A549 (cell line): Measurements from ENCODE around the gene ZBTB16. TPM values are rescaled to one million over a fixed set of nuclear protein-coding genes. Genes with fewer than 3 reads are reported as not detected.

ENCODE experiments used
- ATAC-seq, 2 experiments: fragments of 200-7000 bp in 1 of 2; fragments of >200 bp in 1 of 2; cut with Nextera tagmentation in 1 of 2; cut with Tn5 transposase in 1 of 2; 3 replicates each; pipeline versions ENCODE4 v1.8.0 to v1.9.1; 2018 to 2020; ENCODE audit warnings: mild to moderate bottlenecking in 1 of 2, moderate library complexity in 1 of 2
- CTCF ChIA-PET: fragments of 300-600 bp; sonication (Branson Sonifier 250); formaldehyde crosslinking; extraction: SDS; loops from one replicate; lab custom pipeline; 2021; ENCODE audit warnings: antibody characterized with exemption, inconsistent platforms; lab: Yijun Ruan, JAX
- POLR2A ChIA-PET: fragments of 350-600 bp; formaldehyde crosslinking; extraction: SDS; loops from one replicate; lab custom pipeline; 2021; ENCODE audit warnings: antibody characterized with exemption, inconsistent platforms; lab: Yijun Ruan, JAX
- DNase-seq, 2 experiments: peaks; one replicate each; pipeline versions ENCODE4 v3.0.0 to v3.0.0-alpha.2; 2011 to 2016; ENCODE audit warnings: low read depth in 1 of 2, low spot score in 1 of 2
- FAIRE-seq: peaks from 2 replicates; lab custom pipeline; 2011; peaks lifted over from hg19 to GRCh38; lab: Jason Lieb, UNC
- H3K27ac ChIP-seq, 2 experiments: fragments of >200 bp; sonication (Bioruptor Twin); formaldehyde crosslinking; 3 replicates each; pipeline ENCODE4 v1.5.1; 2016 to 2017
- H3K4me1 ChIP-seq: fragments of >200 bp; sonication (Bioruptor Twin); formaldehyde crosslinking; 3 replicates; pipeline ENCODE4 v1.6.1; 2016
- H3K4me2 ChIP-seq: fragments of >200 bp; sonication (Bioruptor Twin); formaldehyde crosslinking; 3 replicates; pipeline ENCODE4 v1.6.1; 2016
- H3K4me3 ChIP-seq: fragments of >200 bp; sonication (Bioruptor Twin); formaldehyde crosslinking; 3 replicates; pipeline ENCODE4 v1.5.1; 2016
- H3K9me3 ChIP-seq: fragments of >200 bp; sonication (Bioruptor Twin); formaldehyde crosslinking; 3 replicates; pipeline ENCODE4 v1.6.1; 2016
- ATOH8 ChIP-seq: fragments of 250-450 bp; sonication (Bioruptor Pico); IDR thresholded peaks from 2 replicates; pipeline ENCODE4 v1.5.0; 2020; ENCODE audit warnings: low read depth, mild to moderate bottlenecking, moderate library complexity
- BCL3 ChIP-seq: fragments of >200 bp; sonication (Bioruptor Twin); formaldehyde crosslinking; IDR thresholded peaks from 3 replicates; pipeline ENCODE4 v1.6.1; 2016
- BHLHE40 ChIP-seq: IDR thresholded peaks from 2 replicates; pipeline ENCODE4 v1.6.1; 2012; ENCODE audit warnings: low read depth, low read length, inconsistent platforms
- CBX8 ChIP-seq: fragments of 200-600 bp; sonication (generic); IDR thresholded peaks from 2 replicates; pipeline ENCODE4 v1.6.1; 2016
- CEBPB ChIP-seq, 2 experiments: fragments of >200 bp in 1 of 2; sonication (Bioruptor Twin) in 1 of 2; formaldehyde crosslinking in 1 of 2; IDR thresholded peaks; 2 replicates each; pipeline ENCODE4 v1.6.1; 2012 to 2016
- CHD4 ChIP-seq: fragments of 200-600 bp; sonication (generic); IDR thresholded peaks from 2 replicates; pipeline ENCODE4 v1.6.1; 2016; ENCODE audit warnings: antibody characterized with exemption, mild to moderate bottlenecking, borderline replicate concordance
- ESRRA ChIP-seq: fragments of 150-350 bp; IDR thresholded peaks from 2 replicates; pipeline ENCODE4 v1.6.1; 2014; ENCODE audit warnings: mild to moderate bottlenecking, low read length, borderline replicate concordance
- FOSB ChIP-seq: fragments of 250-450 bp; sonication (Bioruptor Pico); IDR thresholded peaks from 2 replicates; pipeline ENCODE4 v1.5.0; 2020; ENCODE audit warnings: mild to moderate bottlenecking, moderate library complexity
- FOXS1 ChIP-seq: fragments of 250-450 bp; sonication (Bioruptor Pico); IDR thresholded peaks from 2 replicates; pipeline ENCODE4 v1.5.0; 2020; ENCODE audit warnings: mild to moderate bottlenecking, moderate library complexity
- HES2 ChIP-seq: fragments of >200 bp; sonication (Bioruptor Twin); formaldehyde crosslinking; IDR thresholded peaks from 2 replicates; pipeline ENCODE4 v1.6.1; 2016
- HMGXB4 ChIP-seq: fragments of 250-450 bp; sonication (Bioruptor Pico); IDR thresholded peaks from 2 replicates; pipeline ENCODE4 v1.5.0; 2021; ENCODE audit warnings: mild to moderate bottlenecking, moderate library complexity, borderline replicate concordance
- HOXA7 ChIP-seq: fragments of 250-450 bp; sonication (Bioruptor Pico); IDR thresholded peaks from 2 replicates; pipeline ENCODE4 v1.5.0; 2020; ENCODE audit warnings: mild to moderate bottlenecking, moderate library complexity
- HOXB13 ChIP-seq: fragments of 250-450 bp; sonication (Bioruptor Pico); IDR thresholded peaks from 2 replicates; pipeline ENCODE4 v1.5.0; 2020; ENCODE audit warnings: low read depth, mild to moderate bottlenecking, moderate library complexity
- HOXB5 ChIP-seq: fragments of 250-450 bp; sonication (Bioruptor Pico); IDR thresholded peaks from 2 replicates; pipeline ENCODE4 v1.5.0; 2020; ENCODE audit warnings: mild to moderate bottlenecking, moderate library complexity
- KDM1A ChIP-seq: fragments of 200-600 bp; sonication (generic); IDR thresholded peaks from 2 replicates; pipeline ENCODE4 v1.6.1; 2016; ENCODE audit warnings: low read depth, mild to moderate bottlenecking
- KDM5A ChIP-seq: fragments of 200-600 bp; sonication (generic); IDR thresholded peaks from 2 replicates; pipeline ENCODE4 v1.6.1; 2016; ENCODE audit warnings: antibody characterized with exemption, mild to moderate bottlenecking
- MAZ ChIP-seq: fragments of 150-350 bp; IDR thresholded peaks from 2 replicates; pipeline ENCODE4 v1.6.1; 2014; ENCODE audit warnings: antibody characterized with exemption, low read depth, low read length, borderline replicate concordance
- MYC ChIP-seq: IDR thresholded peaks from 2 replicates; pipeline ENCODE4 v1.6.1; 2012; ENCODE audit warnings: mild to moderate bottlenecking, inconsistent platforms, low read length, improper control_type of control experiment, borderline replicate concordance
- NFE2L2 ChIP-seq: fragments of 150-350 bp; conservative IDR thresholded peaks from 2 replicates; pipeline ENCODE4 v1.6.1; 2014; ENCODE audit warnings: low read length
- NPAS2 ChIP-seq: fragments of 250-450 bp; sonication (Bioruptor Pico); IDR thresholded peaks from 2 replicates; pipeline ENCODE4 v1.8.0; 2022; ENCODE audit warnings: mild to moderate bottlenecking, moderate library complexity, borderline replicate concordance
- PBX3 ChIP-seq: IDR thresholded peaks from 2 replicates; pipeline ENCODE4 v1.6.1; 2012
- POLR2AphosphoS2 ChIP-seq: conservative IDR thresholded peaks from 2 replicates; pipeline ENCODE4 v1.6.1; 2012; ENCODE audit warnings: low read length, improper control_type of control experiment, inconsistent platforms
- SMC3 ChIP-seq: fragments of >200 bp; sonication (Bioruptor Twin); formaldehyde crosslinking; IDR thresholded peaks from 3 replicates; pipeline ENCODE4 v1.6.1; 2018; ENCODE audit warnings: inconsistent platforms
- USF2 ChIP-seq: fragments of 450-650 bp; IDR thresholded peaks from 2 replicates; pipeline ENCODE4 v1.6.1; 2014; ENCODE audit warnings: antibody characterized with exemption
- ZC3H11A ChIP-seq: fragments of 450-650 bp; IDR thresholded peaks from 2 replicates; pipeline ENCODE4 v1.6.1; 2014; ENCODE audit warnings: antibody characterized with exemption, mild to moderate bottlenecking
- ZNF302 ChIP-seq: fragments of 250-450 bp; sonication (Bioruptor Pico); IDR thresholded peaks from 2 replicates; pipeline ENCODE4 v1.9.0; 2021; ENCODE audit warnings: inconsistent platforms, mild to moderate bottlenecking, moderate library complexity
- WGBS: methylation state at CpG from one replicate; pipeline ENCODE4 v1.1.6; 2017; ENCODE audit errors: missing lambda C conversion rate; 5-methylcytosine and 5-hydroxymethylcytosine counted together
- polyA plus RNA-seq, 4 experiments: library from polyadenylated mRNA; depleted of rRNA in 3 of 4; stranded (reverse); fragments of >200 nt; fragmentation: RNase III in 1 of 4; extraction: RNeasy Plus Mini Kit Qiagen cat#74134 plus additional on column Dnase treatment in 1 of 4; gene quantifications; 2 replicates in 3 of 4; 3 replicates in 1 of 4; pipeline ENCODE4 v1.2.3, GENCODE V29; 2011 to 2017

Gene ZBTB16
- polyA plus RNA-seq, 2 of the 4 experiments (the other 2 are of a cell fraction) = not detected

GRCh38 chr11:114027391-114027790 lies 32.1 kb upstream of the ZBTB16 start:
- POLR2A ChIA-PET = no interaction called here
- TF ChIP-seq ZC3H11A (no peak), FOXS1 (CRISPR knock-in tag) (no peak), ZNF302 (CRISPR knock-in tag) (no peak), BHLHE40 (no peak), POLR2AphosphoS2 (no peak), ATOH8 (CRISPR knock-in tag) (no peak)
- Histone ChIP-seq H3K4me1 (no peaks in the 10 kb centered on the region), H3K9me3 (no peaks in the 10 kb centered on the region), H3K4me3 (no peak overlapping the region), H3K4me2 (no peak overlapping the region), H3K27ac (no peak overlapping the region)
- 22% methylated on average over 11 of the region's 11 CpGs for WGBS
- FAIRE-seq (no peak), ATAC-seq (no peak), DNase-seq (no peak)
- CTCF ChIA-PET = interaction anchor here (0.9 to 9.0 kb wide), 6 partner anchors 9 to 235 kb away, joined by 5 to 103 read pairs (median 8); no protein-coding TSS in a partner anchor

GRCh38 chr11:114027926-114028325 lies 31.6 kb upstream of the ZBTB16 start:
- CTCF ChIA-PET = interaction anchor here (0.9 to 9.0 kb wide), 6 partner anchors 8 to 235 kb away, joined by 5 to 103 read pairs (median 8); no protein-coding TSS in a partner anchor
- POLR2A ChIA-PET = no interaction called here
- Histone ChIP-seq H3K4me1 (no peaks in the 10 kb centered on the region), H3K9me3 (no peaks in the 10 kb centered on the region), H3K27ac (no peak overlapping the region), H3K4me3 (no peak overlapping the region), H3K4me2 (no peak overlapping the region)
- WGBS = 15% methylated on average over 4 of the region's 4 CpGs
- ATAC-seq = no peak
- DNase-seq = no peak
- no peak for FAIRE-seq
- TF ChIP-seq CBX8 = no peak
- no peak for TF ChIP-seq BCL3
- no peak for TF ChIP-seq MAZ
- TF ChIP-seq CEBPB (IDR thresholded peaks at IDR 0.05) = no peak
- no peak for TF ChIP-seq PBX3
- TF ChIP-seq HOXA7 (CRISPR knock-in tag) = no peak
- TF ChIP-seq HOXB13 = no peak
- no peak for TF ChIP-seq HOXB5 (CRISPR knock-in tag)
- no peak for TF ChIP-seq NPAS2 (CRISPR knock-in tag)
- TF ChIP-seq NFE2L2 = no peak

GRCh38 chr11:114031246-114031966 lies 28.1 kb upstream of the ZBTB16 start:
- ATAC-seq (no peak), FAIRE-seq (no peak), DNase-seq (no peak)
- H3K4me2 ChIP-seq = no peak overlapping the region
- no peaks in the 10 kb centered on the region for H3K4me1 ChIP-seq
- TF ChIP-seq KDM5A (no peak), SMC3 (no peak), CHD4 (no peak), NFE2L2 (no peak), MYC (no peak), ESRRA (no peak), HOXA7 (CRISPR knock-in tag) (no peak), ZC3H11A (no peak), USF2 (no peak), FOSB (no peak), HES2 (no peak), HMGXB4 (CRISPR knock-in tag) (no peak), KDM1A (no peak)
- ChIA-PET POLR2A (no interaction called here), CTCF (interaction anchor here (0.7 to 9.0 kb wide), 2 partner anchors 161 to 231 kb away, joined by 3 to 103 read pairs; no protein-coding TSS in a partner anchor)
- 50% methylated on average over 18 of the region's 18 CpGs for WGBS
- no peaks in the 10 kb centered on the region for H3K9me3 ChIP-seq
- H3K27ac ChIP-seq = no peak overlapping the region
- no peak overlapping the region for H3K4me3 ChIP-seq
